Measurements from ENCODE around the gene PDZD2. TPM values are rescaled to one million over a fixed set of nuclear protein-coding genes. Genes with fewer than 3 reads are reported as not detected.
"Not testable (repeated sequence)": the region's sequence is repeated elsewhere in the genome, so short reads cannot be mapped to it uniquely, and the experiment has no call there.

The PDZD2 gene
- total RNA-seq, 1 donor from 2014 or later = 4.3 TPM

GRCh38 chr5:31759925-31760324 is 121.0 kb downstream of the PDZD2 start:
- Mint-ChIP-seq H3K9me3 (peaks cover 4% of the 10 kb centered on the region), H3K4me3 (no peak overlapping the region), H3K36me3 (no peaks in the 10 kb centered on the region), H3K27me3 (no peaks in the 10 kb centered on the region), H3K27ac (no peak overlapping the region), H3K4me1 (ENCODE audit: unreplicated experiment) (peaks cover 15% of the 10 kb centered on the region)
- TF ChIP-seq CTCF (conservative IDR thresholded peaks at IDR 0.05) = no peak
- no peak for DNase-seq (ENCODE audit: extremely low spot score, unreplicated experiment)

- Mint-ChIP-seq H3K4me1 (ENCODE audit: unreplicated experiment) (peaks cover 13% of the 10 kb centered on the region), H3K27ac (no peak overlapping the region), H3K9me3 (peaks cover 4% of the 10 kb centered on the region), H3K27me3 (no peaks in the 10 kb centered on the region), H3K36me3 (no peaks in the 10 kb centered on the region), H3K4me3 (no peak overlapping the region)
- no peak for DNase-seq (ENCODE audit: extremely low spot score, unreplicated experiment)
- TF ChIP-seq CTCF (conservative IDR thresholded peaks at IDR 0.05) = no peak
Measured at GRCh38 chr5:31761877-31762276, 122.9 kb downstream of the PDZD2 start.

GRCh38 chr5:31763424-31763823 is 124.5 kb downstream of the PDZD2 start:
- Mint-ChIP-seq H3K4me1 (ENCODE audit: unreplicated experiment) (peaks cover 5% of the 10 kb centered on the region), H3K36me3 (no peaks in the 10 kb centered on the region), H3K9me3 (peaks cover 4% of the 10 kb centered on the region), H3K27ac (no peak overlapping the region), H3K27me3 (no peaks in the 10 kb centered on the region), H3K4me3 (no peak overlapping the region)
- no peak for TF ChIP-seq CTCF (conservative IDR thresholded peaks at IDR 0.05)
- no peak for DNase-seq (ENCODE audit: extremely low spot score, unreplicated experiment)

GRCh38 chr5:31764687-31765086 is 125.8 kb downstream of the PDZD2 start:
- H3K4me3 Mint-ChIP-seq, H3K9me3 Mint-ChIP-seq: not testable (repeated sequence)

GRCh38 chr5:31767335-31768031 is 128.6 kb downstream of the PDZD2 start:
- H3K4me1 Mint-ChIP-seq (ENCODE audit: unreplicated experiment) = peaks cover 10% of the 10 kb centered on the region
- H3K4me3 Mint-ChIP-seq = no peak overlapping the region
- no peaks in the 10 kb centered on the region for H3K9me3 Mint-ChIP-seq
- H3K36me3 Mint-ChIP-seq = no peaks in the 10 kb centered on the region
- DNase-seq (ENCODE audit: extremely low spot score, unreplicated experiment) = no peak
- H3K27me3 Mint-ChIP-seq = no peaks in the 10 kb centered on the region
- H3K27ac Mint-ChIP-seq = no peak overlapping the region
- TF ChIP-seq CTCF (conservative IDR thresholded peaks at IDR 0.05) = no peak

More at GRCh38 chr5:31764687-31765086, 125.8 kb downstream of the PDZD2 start:
- H3K36me3 Mint-ChIP-seq; DNase-seq (ENCODE audit: extremely low spot score, unreplicated experiment); H3K4me1 Mint-ChIP-seq (ENCODE audit: unreplicated experiment); H3K27ac Mint-ChIP-seq; H3K27me3 Mint-ChIP-seq: not testable (repeated sequence)

GRCh38 chr5:31768046-31768445 is 129.1 kb downstream of the PDZD2 start:
- Mint-ChIP-seq H3K4me1 (ENCODE audit: unreplicated experiment) (peaks cover 10% of the 10 kb centered on the region), H3K27ac (no peak overlapping the region)
- TF ChIP-seq CTCF (conservative IDR thresholded peaks at IDR 0.05) = no peak

More at GRCh38 chr5:31768046-31768445, 129.1 kb downstream of the PDZD2 start:
- Mint-ChIP-seq H3K9me3 (no peaks in the 10 kb centered on the region), H3K4me3 (no peak overlapping the region), H3K27me3 (no peaks in the 10 kb centered on the region), H3K36me3 (no peaks in the 10 kb centered on the region)
- no peak for DNase-seq (ENCODE audit: extremely low spot score, unreplicated experiment)
